ENCODE measurements around the gene FAM120A. TPM values are rescaled to one million over a fixed set of nuclear protein-coding genes. Genes with fewer than 3 reads are reported as not detected.
A peak's percentile ranks its signal among the peaks of the same experiment; 100 is the strongest.

FAM120A gene
- total RNA-seq, 1 donor from 2014 or later = 135 TPM

- intact Hi-C loops (cut with DNase I) = loop anchor here (1.0 to 10.0 kb wide), 4 partner anchors 9 to 1939 kb away; partner anchors contain the start of gene PTCH1
- no peak for TF ChIP-seq CTCF (IDR thresholded peaks at IDR 0.05)
- peak overlapping the region; percentile 81 to 98 for H3K4me3 ChIP-seq
- H3K4me1 ChIP-seq = peaks cover 6 to 31% of the 10 kb centered on the region in 2 donors
- DNase-seq (ENCODE audit: low spot score in 2 of 2) = no peak
- no peaks in the 10 kb centered on the region for H3K36me3 ChIP-seq
- no peaks in the 10 kb centered on the region for H3K27me3 ChIP-seq
- no peaks in the 10 kb centered on the region for H3K9me3 ChIP-seq
- peak overlapping the region; percentile 95 to 97 for H3K27ac ChIP-seq
These were observed 124.3 kb downstream of the FAM120A start for GRCh38 chr9:93575796-93576257.

GRCh38 chr9:93576258-93577077 is 125.0 kb downstream of the FAM120A start, which contains the start of gene PHF2:
Gene PHF2 (plus strand): TSS chr9:93576584. CDS start chr9:93576774, 190 bp downstream.
- TF ChIP-seq CTCF (IDR thresholded peaks at IDR 0.05) = no peak
- H3K27me3 ChIP-seq = no peaks in the 10 kb centered on the region
- no peak for DNase-seq (ENCODE audit: low spot score in 2 of 2)
- intact Hi-C loops (cut with DNase I) = loop anchor here (1.0 to 10.0 kb wide), 4 partner anchors 9 to 1938 kb away; partner anchors contain the start of gene PTCH1
- no peaks in the 10 kb centered on the region for H3K9me3 ChIP-seq
- H3K4me1 ChIP-seq = peaks cover 9 to 31% of the 10 kb centered on the region in 2 donors
- H3K4me3 ChIP-seq = peak within 1 kb of the TSS; percentile 81 to 98
- H3K27ac ChIP-seq = peak within 1 kb of the TSS; percentile 95 to 97
- no peaks in the 10 kb centered on the region for H3K36me3 ChIP-seq

GRCh38 chr9:93577078-93577974 is 125.8 kb downstream of the FAM120A start:
- no peaks in the 10 kb centered on the region for H3K36me3 ChIP-seq
- peak overlapping the region; percentile 81 to 98 for H3K4me3 ChIP-seq
- intact Hi-C loops (cut with DNase I) = loop anchor here (2.0 to 10.0 kb wide), 3 partner anchors 387 to 1937 kb away; partner anchors contain the start of gene PTCH1
- peaks cover 9 to 35% of the 10 kb centered on the region in 2 donors for H3K4me1 ChIP-seq
- H3K27ac ChIP-seq = peak overlapping the region; percentile 80 to 97
- TF ChIP-seq CTCF (IDR thresholded peaks at IDR 0.05) = no peak
- no peaks in the 10 kb centered on the region for H3K27me3 ChIP-seq
- no peaks in the 10 kb centered on the region for H3K9me3 ChIP-seq
- DNase-seq (ENCODE audit: low spot score in 2 of 2) = no peak

GRCh38 chr9:93577975-93578682 is 126.6 kb downstream of the FAM120A start:
- Histone ChIP-seq H3K27ac (peak overlapping the region; percentile 80 to 97), H3K36me3 (no peaks in the 10 kb centered on the region), H3K4me3 (peak overlapping the region; percentile 81 to 98), H3K4me1 (peaks cover 9 to 36% of the 10 kb centered on the region in 2 donors), H3K27me3 (no peaks in the 10 kb centered on the region), H3K9me3 (no peaks in the 10 kb centered on the region)
- DNase-seq (ENCODE audit: low spot score in 2 of 2) = no peak
- no peak for TF ChIP-seq CTCF (IDR thresholded peaks at IDR 0.05)
- intact Hi-C loops (cut with DNase I) = loop anchor here (2.0 to 10.0 kb wide), 3 partner anchors 387 to 1937 kb away; partner anchors contain the start of gene PTCH1

GRCh38 chr9:93578844-93579243 is 127.4 kb downstream of the FAM120A start:
- TF ChIP-seq CTCF (IDR thresholded peaks at IDR 0.05) = no peak
- Histone ChIP-seq H3K36me3 (no peaks in the 10 kb centered on the region), H3K27me3 (no peaks in the 10 kb centered on the region), H3K4me3 (peak overlapping the region in 1 of 2 donors; percentile 98), H3K27ac (peak overlapping the region; percentile 80 to 97), H3K4me1 (peaks cover 9 to 36% of the 10 kb centered on the region in 2 donors), H3K9me3 (no peaks in the 10 kb centered on the region)
- intact Hi-C loops (cut with DNase I) = loop anchor here (10.0 kb wide), 2 partner anchors 386 to 1936 kb away; partner anchors contain the start of gene PTCH1
- DNase-seq (ENCODE audit: low spot score in 2 of 2) = no peak
